LNCAP (cell line): ENCODE measurements around the gene HOXC4.

Experiments used
- CTCF ChIP-seq: fragments of 450-650 bp; IDR thresholded peaks from 2 replicates; pipeline ENCODE4 v1.5.1; 2017; ENCODE audit warnings: mild to moderate bottlenecking

The HOXC4 gene

GRCh38 chr12:54012631-54013409 lies 40.8 kb upstream of the HOXC4 start:
- TF ChIP-seq CTCF, result no peak

- TF ChIP-seq CTCF, result no peak
These were observed 39.1 kb upstream of the HOXC4 start for GRCh38 chr12:54014377-54015017.

GRCh38 chr12:54015018-54015931 lies 38.4 kb upstream of the HOXC4 start:
- TF ChIP-seq CTCF, result no peak

GRCh38 chr12:54016051-54016450 lies 37.6 kb upstream of the HOXC4 start:
- no peak for TF ChIP-seq CTCF

GRCh38 chr12:54016478-54016964 lies 37.1 kb upstream of the HOXC4 start:
- no peak for TF ChIP-seq CTCF

- no peak; the same call in 1 of the 2 replicates for TF ChIP-seq CTCF
These were observed 36.4 kb upstream of the HOXC4 start for GRCh38 chr12:54017027-54017788.
